DOHH2 (cell line): ENCODE data around the gene PCDH15.

Experiments
- H3F3A ChIP-seq: fragments of 200-600 bp; sonication (generic), shearing (Covaris generic); 2 replicates; pipeline ENCODE4 v1.6.0; 2016; ENCODE audit warnings: antibody characterized with exemption, mild to moderate bottlenecking; ENCODE audit not compliant: control insufficient read depth, insufficient read depth
- H3K27ac ChIP-seq: fragments of 200-600 bp; sonication (generic); 2 replicates; pipeline ENCODE4 v1.5.1; 2014; ENCODE audit warnings: low read depth, mild to moderate bottlenecking, low read length, moderate library complexity
- H3K27me3 ChIP-seq: fragments of 200-600 bp; sonication (generic); 2 replicates; pipeline ENCODE4 v1.6.1; 2014; ENCODE audit warnings: mild to moderate bottlenecking, low read length, mixed read lengths; ENCODE audit not compliant: control insufficient read depth
- H3K36me3 ChIP-seq: fragments of 200-600 bp; sonication (generic); 2 replicates; pipeline ENCODE4 v1.6.1; 2014; ENCODE audit warnings: mild to moderate bottlenecking, low read length, moderate library complexity, mixed read lengths; ENCODE audit not compliant: control insufficient read depth
- H3K4me1 ChIP-seq: fragments of 200-600 bp; sonication (generic); 2 replicates; pipeline ENCODE4 v1.6.1; 2014; ENCODE audit warnings: mild to moderate bottlenecking, low read length, mixed read lengths; ENCODE audit not compliant: control insufficient read depth
- H3K4me2 ChIP-seq: fragments of 200-600 bp; sonication (generic); 2 replicates; pipeline ENCODE4 v1.6.0; 2014; ENCODE audit warnings: mild to moderate bottlenecking, low read length, moderate library complexity
- H3K4me3 ChIP-seq: fragments of 200-600 bp; sonication (generic); 2 replicates; pipeline ENCODE4 v1.5.1; 2014; ENCODE audit warnings: mild to moderate bottlenecking, low read length, mixed read lengths
- H3K79me2 ChIP-seq: fragments of 200-600 bp; sonication (generic); 2 replicates; pipeline ENCODE4 v1.6.1; 2014; ENCODE audit warnings: mild to moderate bottlenecking, low read length, mixed read lengths; ENCODE audit not compliant: control insufficient read depth
- H3K9me2 ChIP-seq: fragments of 200-600 bp; sonication (generic); replicated peaks from 2 replicates; pipeline ENCODE4 v1.6.1; 2014; ENCODE audit warnings: mild to moderate bottlenecking, low read length, mixed read lengths; ENCODE audit not compliant: control insufficient read depth
- H3K9me3 ChIP-seq: fragments of 200-600 bp; sonication (generic); 2 replicates; pipeline ENCODE4 v1.6.1; 2014; ENCODE audit warnings: antibody characterized with exemption, low read length, mixed read lengths; ENCODE audit not compliant: control insufficient read depth, insufficient read depth
- H4K20me1 ChIP-seq: fragments of 200-600 bp; sonication (generic); 2 replicates; pipeline ENCODE4 v1.6.0; 2014; ENCODE audit warnings: low read depth, mild to moderate bottlenecking, antibody characterized with exemption, low read length, moderate library complexity; ENCODE audit not compliant: control insufficient read depth, insufficient read depth
- EZH2phosphoT487 ChIP-seq: fragments of 200-600 bp; sonication (generic); IDR thresholded peaks from 2 replicates; pipeline ENCODE4 v1.6.1; 2017; ENCODE audit warnings: borderline replicate concordance, mild to moderate bottlenecking, antibody characterized with exemption, low read length, moderate library complexity, mixed read lengths
- TF ChIP-seq, protein P1 (sequence below): fragments of 200-600 bp; sonication (generic); IDR thresholded peaks from one replicate; pipeline ENCODE4 v1.5.1; 2014; ENCODE audit warnings: antibody characterized with exemption, mild to moderate bottlenecking, low read depth, low read length; ENCODE audit not compliant: poor library complexity, severe bottlenecking

PCDH15 gene

DNA sequence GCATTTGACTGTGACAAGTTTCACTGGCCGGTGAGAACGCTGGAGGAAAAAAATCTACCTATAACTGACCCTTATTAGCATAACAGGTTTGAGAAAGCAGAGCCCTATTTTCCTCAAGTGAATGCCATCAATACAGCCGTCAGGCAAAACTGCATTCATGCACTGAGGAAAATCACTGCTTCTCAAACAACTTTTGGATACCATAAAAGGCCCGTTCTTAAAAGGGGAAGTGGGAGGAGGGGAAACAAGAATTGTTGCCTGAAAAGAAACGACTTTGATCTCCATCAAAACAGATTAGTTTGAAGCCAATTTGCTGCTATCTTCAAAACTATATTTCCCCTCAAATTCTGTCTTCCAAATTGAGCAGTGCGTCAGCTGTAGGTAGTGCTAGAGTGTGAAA, 670.6 kb downstream of the PCDH15 start:
- H3K79me2 ChIP-seq, result no peaks in the 10 kb centered on the region
- H3F3A ChIP-seq, result no peaks in the 10 kb centered on the region
- H3K9me3 ChIP-seq, result no peaks in the 10 kb centered on the region
- H3K4me1 ChIP-seq, result no peaks in the 10 kb centered on the region
- H3K27ac ChIP-seq, result no peak overlapping the region
- no peaks in the 10 kb centered on the region for H3K9me2 ChIP-seq
- H3K36me3 ChIP-seq, result no peaks in the 10 kb centered on the region
- H3K4me2 ChIP-seq, result no peak overlapping the region
- no peak overlapping the region for H3K4me3 ChIP-seq
- TF ChIP-seq EZH2phosphoT487, result no peak
- TF ChIP-seq, protein P1, sequence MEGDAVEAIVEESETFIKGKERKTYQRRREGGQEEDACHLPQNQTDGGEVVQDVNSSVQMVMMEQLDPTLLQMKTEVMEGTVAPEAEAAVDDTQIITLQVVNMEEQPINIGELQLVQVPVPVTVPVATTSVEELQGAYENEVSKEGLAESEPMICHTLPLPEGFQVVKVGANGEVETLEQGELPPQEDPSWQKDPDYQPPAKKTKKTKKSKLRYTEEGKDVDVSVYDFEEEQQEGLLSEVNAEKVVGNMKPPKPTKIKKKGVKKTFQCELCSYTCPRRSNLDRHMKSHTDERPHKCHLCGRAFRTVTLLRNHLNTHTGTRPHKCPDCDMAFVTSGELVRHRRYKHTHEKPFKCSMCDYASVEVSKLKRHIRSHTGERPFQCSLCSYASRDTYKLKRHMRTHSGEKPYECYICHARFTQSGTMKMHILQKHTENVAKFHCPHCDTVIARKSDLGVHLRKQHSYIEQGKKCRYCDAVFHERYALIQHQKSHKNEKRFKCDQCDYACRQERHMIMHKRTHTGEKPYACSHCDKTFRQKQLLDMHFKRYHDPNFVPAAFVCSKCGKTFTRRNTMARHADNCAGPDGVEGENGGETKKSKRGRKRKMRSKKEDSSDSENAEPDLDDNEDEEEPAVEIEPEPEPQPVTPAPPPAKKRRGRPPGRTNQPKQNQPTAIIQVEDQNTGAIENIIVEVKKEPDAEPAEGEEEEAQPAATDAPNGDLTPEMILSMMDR, result no peak
- no peaks in the 10 kb centered on the region for H4K20me1 ChIP-seq
- no peaks in the 10 kb centered on the region for H3K27me3 ChIP-seq

DNA sequence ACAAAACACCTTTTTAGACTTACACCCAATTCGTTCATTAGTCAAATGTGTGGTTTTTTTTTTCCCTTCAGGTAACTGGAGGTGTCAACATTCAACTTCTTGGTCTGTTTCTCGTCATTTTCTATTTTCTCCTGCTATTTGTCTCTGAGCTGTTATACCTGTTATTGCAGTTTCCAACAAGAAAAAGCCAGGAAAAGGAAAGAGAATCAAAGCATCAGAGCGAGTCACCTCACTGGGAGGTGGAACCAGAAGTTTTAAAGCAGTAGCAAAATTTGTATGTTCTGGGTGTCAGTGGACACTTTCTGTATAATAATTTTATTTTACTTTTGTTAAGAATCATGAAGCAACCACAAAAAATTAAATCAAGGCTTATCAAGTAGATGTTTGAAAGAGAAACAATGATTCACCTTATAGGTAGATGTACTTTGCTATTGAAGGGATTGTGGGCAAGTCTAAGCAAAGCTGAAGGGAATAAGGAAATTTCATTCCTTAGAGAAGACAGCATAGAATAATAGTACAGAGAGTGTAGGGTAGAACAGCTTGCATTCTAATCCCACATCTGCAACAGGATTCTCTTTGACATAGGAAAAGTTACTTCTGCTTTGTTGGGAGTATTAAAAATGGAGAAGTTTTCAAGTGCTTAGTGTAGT, 675.8 kb downstream of the PCDH15 start:
- Histone ChIP-seq H3K27ac (no peak overlapping the region), H3K27me3 (no peaks in the 10 kb centered on the region), H3K4me3 (no peak overlapping the region), H3K36me3 (no peaks in the 10 kb centered on the region), H4K20me1 (no peaks in the 10 kb centered on the region), H3K4me2 (no peak overlapping the region), H3K4me1 (no peaks in the 10 kb centered on the region), H3K9me3 (no peaks in the 10 kb centered on the region), H3F3A (no peaks in the 10 kb centered on the region), H3K9me2 (no peaks in the 10 kb centered on the region), H3K79me2 (no peaks in the 10 kb centered on the region)
- no peak for TF ChIP-seq EZH2phosphoT487
- TF ChIP-seq, protein P1, result no peak

DNA sequence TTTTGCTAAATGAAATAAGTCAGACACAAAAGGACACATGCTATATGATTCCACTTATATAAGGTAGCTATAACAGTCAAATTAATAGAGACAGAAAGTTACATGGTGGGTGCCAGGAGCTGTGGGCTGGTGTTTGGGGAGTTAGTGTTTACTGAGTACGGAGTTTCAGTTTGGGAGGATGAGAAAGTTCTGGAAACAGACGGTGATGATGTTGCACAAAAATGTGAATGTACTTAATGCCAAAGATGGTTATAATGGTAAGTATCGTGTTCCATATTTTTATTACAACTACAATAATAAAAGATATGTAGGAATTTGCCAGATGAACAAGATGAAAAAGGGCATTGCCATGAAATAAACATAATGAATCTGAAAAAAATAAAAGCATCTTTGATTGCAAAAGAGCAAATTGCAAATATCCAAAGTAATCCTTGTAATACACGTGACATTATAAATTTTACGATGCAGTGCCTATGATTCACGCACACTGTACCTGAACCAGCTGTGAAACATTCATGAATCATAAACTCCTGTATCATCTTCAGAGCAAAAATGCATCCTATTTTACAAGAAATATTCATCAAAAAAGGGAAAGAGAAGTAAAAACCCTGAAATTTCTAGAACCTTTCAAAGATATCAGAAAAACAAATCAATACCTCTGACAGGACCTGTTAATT, 676.7 kb downstream of the PCDH15 start:
- Histone ChIP-seq H3K4me1 (no peaks in the 10 kb centered on the region), H3K9me2 (no peaks in the 10 kb centered on the region), H3K9me3 (no peaks in the 10 kb centered on the region), H3K4me3 (no peak overlapping the region), H3K79me2 (no peaks in the 10 kb centered on the region), H3K36me3 (no peaks in the 10 kb centered on the region), H4K20me1 (no peaks in the 10 kb centered on the region), H3K27ac (no peak overlapping the region), H3K4me2 (no peak overlapping the region), H3F3A (no peaks in the 10 kb centered on the region), H3K27me3 (no peaks in the 10 kb centered on the region)
- TF ChIP-seq EZH2phosphoT487, result no peak
- TF ChIP-seq, protein P1, result no peak
